Astrocyte of the spinal cord (primary cell): Measurements from ENCODE around the gene RETREG1.

Experiments used
- DNase-seq: peaks from one replicate; pipeline ENCODE4 v3.0.0; 2011; ENCODE audit warnings: low read depth, low spot score
- H3K4me3 ChIP-seq: 2 replicates; pipeline ENCODE4 v1.5.1; 2011; ENCODE audit warnings: low read depth, mild to moderate bottlenecking, low read length, moderate library complexity
- CTCF ChIP-seq: IDR thresholded peaks from 2 replicates; pipeline ENCODE4 v1.5.1; 2012; ENCODE audit warnings: low read depth, mild to moderate bottlenecking, low read length, inconsistent platforms
- in situ Hi-C: cut with HindIII; loops from 2 replicates; pipeline ENCODE4 v1.10.0; 2017; ENCODE audit warnings: low sequenced_read_pairs

The RETREG1 gene

GRCh38 chr5:16639206-16639605 lies 22.4 kb upstream of the RETREG1 start:
- TF ChIP-seq CTCF, result no peak
- H3K4me3 ChIP-seq, result no peak overlapping the region
- no peak for DNase-seq
- in situ Hi-C loops, result no loop called here

- no peak overlapping the region for H3K4me3 ChIP-seq
- in situ Hi-C loops, result no loop called here
Measured at GRCh38 chr5:16628376-16628775, 11.6 kb upstream of the RETREG1 start.

GRCh38 chr5:16626696-16627264 lies 10.0 kb upstream of the RETREG1 start:
- no peak for TF ChIP-seq CTCF
- peak; percentile 9 for DNase-seq
- in situ Hi-C loops, result no loop called here
- H3K4me3 ChIP-seq, result no peak overlapping the region

More at GRCh38 chr5:16628376-16628775, 11.6 kb upstream of the RETREG1 start:
- DNase-seq, result no peak
- no peak for TF ChIP-seq CTCF

GRCh38 chr5:16625096-16625495 lies 8.3 kb upstream of the RETREG1 start:
- no peak for DNase-seq
- in situ Hi-C loops, result no loop called here
- no peak overlapping the region for H3K4me3 ChIP-seq
- no peak for TF ChIP-seq CTCF

- no peak for DNase-seq
- in situ Hi-C loops, result no loop called here
- TF ChIP-seq CTCF, result no peak
- no peak overlapping the region for H3K4me3 ChIP-seq
Measured at GRCh38 chr5:16619136-16619535, 2.3 kb upstream of the RETREG1 start.

GRCh38 chr5:16618138-16618897 lies 1.5 kb upstream of the RETREG1 start:
- no peak for DNase-seq
- H3K4me3 ChIP-seq, result no peak overlapping the region
- in situ Hi-C loops, result no loop called here
- TF ChIP-seq CTCF, result no peak
